HG03039 (cell line): ENCODE measurements around the gene MTF2.
A peak's percentile ranks its signal among the peaks of the same experiment; 100 is the strongest.

Source experiments
- ATAC-seq: cut with Tn5 transposase; IDR thresholded peaks from one replicate; pipeline ENCODE4 v1.9.1; 2021; ENCODE audit warnings: mild to moderate bottlenecking, moderate library complexity; ENCODE audit not compliant: unreplicated experiment

MTF2 gene

DNA sequence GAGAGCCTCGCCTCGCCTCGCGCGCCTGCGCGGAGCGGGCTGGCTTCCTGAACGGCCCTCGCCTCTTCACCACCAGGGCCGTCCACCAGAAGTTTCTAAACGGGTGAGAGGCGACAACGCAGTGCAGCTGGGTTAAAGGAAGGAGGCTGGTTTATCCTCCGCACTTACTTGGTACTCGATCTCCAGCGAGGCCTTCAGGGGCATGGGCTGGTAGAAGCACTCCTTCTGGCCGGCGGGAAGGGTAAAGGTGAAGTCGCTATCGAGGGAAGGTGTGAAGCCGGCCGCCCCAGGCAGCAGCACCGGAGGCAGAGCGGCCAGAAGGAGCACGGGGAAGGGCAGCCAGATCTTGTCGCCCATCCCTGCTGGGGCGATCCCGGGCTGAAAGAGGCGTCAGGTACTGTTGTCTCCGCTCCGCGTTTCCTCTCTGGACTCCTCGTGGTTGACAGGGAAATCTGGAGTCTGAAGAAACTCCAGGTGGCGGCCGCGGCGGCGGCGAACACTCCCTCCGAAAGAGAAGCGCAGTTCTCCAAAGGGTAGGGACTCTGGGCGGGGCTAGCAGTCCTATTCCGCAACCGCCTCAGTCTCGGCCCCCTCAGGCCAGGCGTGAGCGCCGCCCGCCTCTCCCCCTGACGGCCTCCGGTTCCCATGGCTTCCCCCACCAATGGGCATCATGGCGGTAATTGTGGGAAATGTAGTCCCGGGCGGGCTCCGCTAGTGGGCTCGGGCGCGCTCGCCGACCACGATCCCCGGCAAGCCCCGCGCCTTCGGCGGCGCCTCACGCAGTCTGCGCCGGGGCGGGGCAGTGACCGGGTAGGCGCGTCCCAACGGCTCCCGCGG lies 101.0 kb downstream of the MTF2 start, which contains the start of gene TMED5:
TMED5 (minus strand) TSS at position 528 of the 837 bp plus-strand sequence; CDS start at position 357, 171 bp downstream.
- peak; percentile 88 for ATAC-seq

DNA sequence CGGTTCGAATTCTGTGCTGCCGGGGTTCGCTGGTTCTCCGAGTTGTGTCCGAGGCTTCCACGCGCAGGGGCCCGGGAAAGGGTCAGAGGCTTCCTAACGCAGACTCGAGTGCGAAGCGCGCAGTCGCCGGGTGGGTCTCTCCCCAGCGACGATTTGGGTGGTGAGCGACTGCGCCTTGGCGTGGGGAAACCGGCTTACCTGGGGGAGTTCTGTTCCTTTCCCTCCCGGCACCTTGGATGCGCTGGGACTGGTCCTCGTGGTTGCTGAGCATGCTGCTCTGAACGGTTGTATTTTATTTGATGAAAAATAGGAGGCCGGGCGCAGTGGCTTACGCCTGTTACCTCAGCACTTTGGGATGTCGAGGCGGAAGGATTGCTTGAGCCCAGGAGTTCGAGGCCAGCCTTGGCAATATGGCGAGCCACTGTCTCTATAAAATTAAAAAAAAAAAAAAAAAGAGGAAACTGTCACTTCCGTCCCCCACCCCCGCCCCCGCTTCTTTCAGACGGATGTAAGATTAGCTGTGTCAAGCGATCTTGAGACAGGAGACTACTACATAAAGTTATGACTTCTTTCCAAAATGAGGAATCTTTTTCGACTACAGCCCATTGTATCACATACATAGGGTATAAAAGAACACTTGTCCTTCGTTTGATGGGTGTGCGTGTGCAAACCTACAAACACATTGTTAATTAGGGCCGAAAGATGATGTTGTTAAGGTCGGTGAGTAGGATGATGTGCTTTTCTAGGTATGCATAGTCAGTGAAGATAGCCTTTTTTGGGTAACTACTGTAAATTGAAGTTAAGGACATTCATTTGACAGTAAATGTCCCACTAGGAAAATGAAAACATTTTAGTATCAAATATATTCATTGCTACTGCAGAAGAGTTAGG lies 101.9 kb downstream of the MTF2 start, which contains the start of gene CCDC18:
CCDC18 (plus strand) TSS at position 2 of the 891 bp plus-strand sequence. CDS start 2,638 bp downstream, outside the sequence.
- peak; percentile 8 for ATAC-seq

DNA sequence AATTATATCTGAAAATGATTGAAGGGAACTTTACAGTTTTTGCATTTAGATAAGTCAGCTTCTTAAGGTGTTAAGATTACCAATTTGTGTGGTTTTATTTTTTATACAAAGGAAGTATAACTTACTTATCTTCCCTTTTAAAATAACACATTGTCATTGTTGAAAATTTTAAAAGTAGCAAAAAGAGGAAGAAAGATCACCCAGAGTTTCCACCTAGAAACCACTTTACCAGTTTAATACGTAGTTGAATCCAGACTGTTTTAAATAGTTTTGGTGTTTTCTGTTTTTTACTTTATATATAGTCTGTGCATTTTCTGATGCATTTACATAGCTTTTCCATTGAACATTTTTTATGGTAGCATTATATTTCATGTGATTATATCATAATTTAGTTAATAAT lies 107.6 kb downstream of the MTF2 start:
- ATAC-seq = no peak
